IMR-90 (cell line): ENCODE measurements around the gene GLE1. TPM values are rescaled to one million over a fixed set of nuclear protein-coding genes. Genes with fewer than 3 reads are reported as not detected.
A peak's percentile ranks its signal among the peaks of the same experiment; 100 is the strongest.

ENCODE experiments used
- ATAC-seq: fragments of 200-7000 bp; cut with Tn5 transposase; 2 replicates; pipeline ENCODE4 v1.9.1; 2020; ENCODE audit warnings: low read depth, mild to moderate bottlenecking, moderate library complexity
- BruUV-seq: library from RNA; stranded (reverse); fragments of 400-500 nt; replicated peaks from 2 replicates; lab custom pipeline; 2021; lab: Mats Ljungman, UMichigan
- CTCF ChIA-PET: fragments of 300-600 bp; formaldehyde crosslinking; extraction: SDS; loops from one replicate; lab custom pipeline; 2021; ENCODE audit warnings: antibody characterized with exemption; lab: Yijun Ruan, JAX
- POLR2A ChIA-PET: fragments of 300-600 bp; sonication (Branson Sonifier 250); formaldehyde crosslinking; loops from one replicate; lab custom pipeline; 2022; ENCODE audit warnings: antibody characterized with exemption; ENCODE audit not compliant: unreplicated experiment; lab: Charles Lee
- DNase-seq: peaks from one replicate; pipeline ENCODE4 v3.0.0; 2013
- H2AFZ ChIP-seq: replicated peaks from 2 replicates; pipeline ENCODE3; 2013; ENCODE audit warnings: low read length, mild to moderate bottlenecking; ENCODE audit not compliant: poor library complexity
- H2AK5ac ChIP-seq: 2 replicates; pipeline ENCODE4 v1.6.1; 2013; ENCODE audit warnings: low read depth, low read length, inconsistent platforms
- H2AK9ac ChIP-seq: replicated peaks from 2 replicates; pipeline ENCODE3; 2013; ENCODE audit warnings: mild to moderate bottlenecking, low read depth, low read length, moderate library complexity; ENCODE audit not compliant: poor library complexity
- H2BK120ac ChIP-seq: 2 replicates; pipeline ENCODE4 v1.6.1; 2013; ENCODE audit warnings: low read depth, low read length, inconsistent platforms
- H2BK15ac ChIP-seq: 3 replicates; pipeline ENCODE4 v1.6.1; 2013; ENCODE audit warnings: low read depth, low read length, inconsistent platforms
- H2BK20ac ChIP-seq: 2 replicates; pipeline ENCODE4 v1.6.1; 2013; ENCODE audit warnings: low read depth, mild to moderate bottlenecking, inconsistent platforms, low read length, moderate library complexity
- H2BK5ac ChIP-seq: 2 replicates; pipeline ENCODE4 v1.6.1; 2013; ENCODE audit warnings: mild to moderate bottlenecking, low read depth, low read length, inconsistent platforms; ENCODE audit not compliant: poor library complexity, severe bottlenecking
- H3K14ac ChIP-seq: replicated peaks from 2 replicates; pipeline ENCODE4 v1.6.1; 2013; ENCODE audit warnings: low read depth, low read length, inconsistent platforms
- H3K18ac ChIP-seq: 2 replicates; pipeline ENCODE4 v1.6.1; 2013; ENCODE audit warnings: low read depth, low read length, control low read depth
- H3K23ac ChIP-seq: 2 replicates; pipeline ENCODE4 v1.6.1; 2013; ENCODE audit warnings: low read depth, low read length, inconsistent platforms
- H3K27ac ChIP-seq: 2 replicates; pipeline ENCODE4 v1.5.1; 2013; ENCODE audit warnings: mild to moderate bottlenecking, control low read depth, low read length; ENCODE audit not compliant: insufficient read depth
- H3K27me3 ChIP-seq: 2 replicates; pipeline ENCODE4 v1.6.1; 2013; ENCODE audit warnings: low read length; ENCODE audit not compliant: control insufficient read depth, insufficient read depth
- H3K36me3 ChIP-seq: 2 replicates; pipeline ENCODE4 v1.6.1; 2013; ENCODE audit warnings: low read length, mixed read lengths; ENCODE audit not compliant: control insufficient read depth, insufficient read depth
- H3K4ac ChIP-seq: 2 replicates; pipeline ENCODE4 v1.6.1; 2013; ENCODE audit warnings: low read depth, low read length, inconsistent platforms
- H3K4me1 ChIP-seq: 2 replicates; pipeline ENCODE4 v1.6.1; 2013; ENCODE audit warnings: low read length, mixed read lengths; ENCODE audit not compliant: control insufficient read depth, insufficient read depth
- H3K4me2 ChIP-seq: 2 replicates; pipeline ENCODE4 v1.6.1; 2013; ENCODE audit warnings: low read depth, mild to moderate bottlenecking, control low read depth, low read length, moderate library complexity
- H3K4me3 ChIP-seq: 2 replicates; pipeline ENCODE4 v1.5.1; 2013; ENCODE audit warnings: low read depth, mild to moderate bottlenecking, control low read depth, low read length, moderate library complexity; ENCODE audit not compliant: insufficient read depth
- H3K56ac ChIP-seq: 2 replicates; pipeline ENCODE4 v1.6.1; 2013; ENCODE audit warnings: low read length, inconsistent platforms; ENCODE audit not compliant: insufficient read depth; ENCODE audit errors: extremely low read depth
- H3K79me1 ChIP-seq, 2 experiments: 2 replicates each; pipeline ENCODE4 v1.6.1; 2013; ENCODE audit warnings: low read length in 2 of 2, inconsistent platforms in 1 of 2, low read depth in 1 of 2
- H3K9ac ChIP-seq: 2 replicates; pipeline ENCODE4 v1.6.1; 2013; ENCODE audit warnings: low read depth, low read length, control low read depth
- H3K9me1 ChIP-seq: 2 replicates; pipeline ENCODE4 v1.6.1; 2013; ENCODE audit warnings: low read length, inconsistent platforms; ENCODE audit not compliant: insufficient read depth
- H3K9me3 ChIP-seq: 2 replicates; pipeline ENCODE4 v1.6.1; 2013; ENCODE audit warnings: low read length; ENCODE audit not compliant: control insufficient read depth, insufficient read depth
- H4K20me1 ChIP-seq: 2 replicates; pipeline ENCODE4 v1.6.1; 2013; ENCODE audit warnings: low read length, inconsistent platforms; ENCODE audit not compliant: insufficient read depth
- H4K5ac ChIP-seq: 2 replicates; pipeline ENCODE4 v1.6.1; 2013; ENCODE audit warnings: mild to moderate bottlenecking, low read depth, low read length, control low read depth
- H4K8ac ChIP-seq, 2 experiments: 2 replicates each; pipeline ENCODE4 v1.6.1; 2013; ENCODE audit warnings: low read depth in 2 of 2, low read length in 2 of 2, control low read depth in 1 of 2, inconsistent platforms in 1 of 2
- H4K91ac ChIP-seq: 2 replicates; pipeline ENCODE4 v1.6.1; 2013; ENCODE audit warnings: low read depth, low read length, inconsistent platforms; ENCODE audit not compliant: insufficient read depth
- BHLHE40 ChIP-seq: fragments of 150-350 bp; IDR thresholded peaks from 2 replicates; pipeline ENCODE4 v1.6.1; 2016; ENCODE audit warnings: mild to moderate bottlenecking, low read depth, low read length
- CEBPB ChIP-seq: IDR thresholded peaks from 2 replicates; pipeline ENCODE4 v1.6.1; 2012; ENCODE audit warnings: low read depth, low read length, improper control_type of control experiment
- CHD1 ChIP-seq: IDR thresholded peaks from 2 replicates; pipeline ENCODE4 v1.6.1; 2012; ENCODE audit warnings: low read depth, low read length, improper control_type of control experiment
- CTCF ChIP-seq: conservative IDR thresholded peaks from 2 replicates; pipeline ENCODE4 v1.5.1; 2012; ENCODE audit warnings: mild to moderate bottlenecking, low read depth, low read length, improper control_type of control experiment
- ELK1 ChIP-seq: fragments of 150-350 bp; IDR thresholded peaks from 2 replicates; pipeline ENCODE4 v1.6.1; 2016; ENCODE audit warnings: low read depth, mild to moderate bottlenecking, low read length, moderate library complexity, borderline replicate concordance
- FOS ChIP-seq: fragments of 150-350 bp; IDR thresholded peaks from 2 replicates; pipeline ENCODE4 v1.6.1; 2016; ENCODE audit warnings: low read depth, low read length
- MAFK ChIP-seq: IDR thresholded peaks from 2 replicates; pipeline ENCODE4 v1.6.1; 2012; ENCODE audit warnings: low read depth, low read length, improper control_type of control experiment
- MAZ ChIP-seq: IDR thresholded peaks from 2 replicates; pipeline ENCODE4 v1.6.1; 2012; ENCODE audit warnings: low read depth, mild to moderate bottlenecking, low read length, improper control_type of control experiment, moderate library complexity, borderline replicate concordance
- MXI1 ChIP-seq: IDR thresholded peaks from 2 replicates; pipeline ENCODE4 v1.6.1; 2012; ENCODE audit warnings: low read depth, mild to moderate bottlenecking, low read length, moderate library complexity, borderline replicate concordance
- NFE2L2 ChIP-seq: fragments of 150-350 bp; IDR thresholded peaks from 2 replicates; pipeline ENCODE4 v1.6.1; 2016; ENCODE audit warnings: low read depth, mild to moderate bottlenecking, low read length
- POLR2A ChIP-seq: IDR thresholded peaks from 2 replicates; pipeline ENCODE4 v1.6.1; 2012; ENCODE audit warnings: mild to moderate bottlenecking, low read depth, low read length
- RAD21 ChIP-seq: IDR thresholded peaks from 2 replicates; pipeline ENCODE4 v1.6.1; 2012; ENCODE audit warnings: low read length, improper control_type of control experiment
- RCOR1 ChIP-seq: IDR thresholded peaks from 2 replicates; pipeline ENCODE4 v1.6.1; 2012; ENCODE audit warnings: mild to moderate bottlenecking, low read length, improper control_type of control experiment; ENCODE audit not compliant: insufficient replicate concordance
- RFX5 ChIP-seq: IDR thresholded peaks from 2 replicates; pipeline ENCODE4 v1.8.0; 2012; ENCODE audit warnings: low read depth, mild to moderate bottlenecking, low read length, moderate library complexity
- SMC3 ChIP-seq: fragments of 150-350 bp; IDR thresholded peaks from 2 replicates; pipeline ENCODE4 v1.6.1; 2016; ENCODE audit warnings: low read depth, mild to moderate bottlenecking, antibody characterized with exemption, low read length, moderate library complexity
- USF2 ChIP-seq: fragments of 150-350 bp; IDR thresholded peaks from 2 replicates; pipeline ENCODE4 v1.6.1; 2017; ENCODE audit warnings: mild to moderate bottlenecking, antibody characterized with exemption, low read length, low read depth
- WGBS, 2 experiments: methylation state at CpG; one replicate each; pipeline versions ENCODE4 v1.1.5 to v1.1.7; 2013; ENCODE audit warnings: missing lambda C conversion rate in 2 of 2; ENCODE audit not compliant: insufficient read length in 1 of 2; ENCODE audit errors: extremely low coverage in 2 of 2; 5-methylcytosine and 5-hydroxymethylcytosine counted together
- dilution Hi-C: fragments of 300-500 bp; cut with HindIII; formaldehyde crosslinking; loops from one replicate; pipeline ENCODE4 v1.14.3; 2018; ENCODE audit warnings: low sequenced_read_pairs; ENCODE audit not compliant: unreplicated experiment
- in situ Hi-C: fragments of 300-500 bp; cut with MboI; formaldehyde crosslinking; loops from 3 replicates; pipeline ENCODE4 v1.14.3; 2019; ENCODE audit warnings: low sequenced_read_pairs, inconsistent platforms, mixed read lengths
- intact Hi-C: fragments of 100-400 bp; cut with micrococcal nuclease; formaldehyde crosslinking; loops from 2 replicates; pipeline ENCODE4 v1.10.0; 2022
- polyA plus RNA-seq, 3 experiments: library from polyadenylated mRNA; depleted of rRNA; stranded (reverse); fragments of >200 nt; gene quantifications; 2 replicates each; pipeline ENCODE4 v1.2.3, GENCODE V29; 2012; ENCODE audit warnings: low replicate concordance in 1 of 3
- total RNA-seq: library from RNA; depleted of rRNA; stranded (reverse); fragments of >200 nt; gene quantifications from 2 replicates; pipeline ENCODE4 v1.2.3, GENCODE V29; 2012

GLE1 gene
- total and polyA plus RNA-seq, 2 of the 4 experiments (the other 2 are of a cell fraction): 14.3 to 39.4 TPM

DNA sequence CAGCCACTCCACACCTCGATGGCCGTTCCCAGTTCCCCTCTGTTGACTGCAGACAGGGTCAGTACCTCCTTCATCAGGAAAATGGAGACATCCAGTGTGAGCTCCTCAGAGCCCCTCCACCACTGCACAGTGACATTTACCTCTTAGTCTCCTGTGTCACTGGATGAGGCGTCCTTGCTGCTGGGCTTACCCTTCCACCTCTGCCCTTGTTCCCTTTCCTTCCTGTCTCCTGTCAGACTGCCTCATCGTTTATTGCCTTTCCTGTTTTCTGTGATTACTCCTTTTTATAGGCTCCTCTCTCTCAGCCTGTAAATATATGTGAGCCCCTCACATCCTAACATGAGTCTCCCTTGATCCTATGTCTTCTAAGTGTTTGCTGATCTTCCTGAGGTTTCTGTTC, 24.7 kb downstream of the GLE1 start:
- DNase-seq: no peak
- POLR2A ChIA-PET: interaction anchor here (1.0 kb wide), 1 partner anchor 21 kb away, joined by 6 read pairs; no protein-coding TSS in a partner anchor

More for the DNA sequence above, 24.7 kb downstream of the GLE1 start:
- Histone ChIP-seq H2AFZ (no peak overlapping the region), H3K14ac (0 out of 2 replicates have a peak overlapping the region, but pooled peaks have one; percentile 12), H4K91ac (no peak overlapping the region; the same call in 1 of the 2 replicates), H3K36me3 (peaks cover 45% of the 10 kb centered on the region), H2BK120ac (no peak overlapping the region; the same call in 1 of the 2 replicates), H2BK20ac (no peak overlapping the region), H3K27ac (no peak overlapping the region), H2BK5ac (no peak overlapping the region), H3K23ac (no peak overlapping the region; the same call in 1 of the 2 replicates), H2AK9ac (no peak overlapping the region), H2BK15ac (no peak overlapping the region), H3K18ac (no peak overlapping the region), H3K27me3 (no peaks in the 10 kb centered on the region), H3K79me1 (peaks cover 3 to 5% of the 10 kb centered on the region in 2 experiments; a peak in 1 of 4 replicates), H3K4me3 (no peak overlapping the region), H3K4me2 (no peak overlapping the region), H3K56ac (no peak overlapping the region), H3K4me1 (no peaks in the 10 kb centered on the region), H3K4ac (no peak overlapping the region), H2AK5ac (no peak overlapping the region; the same call in 1 of the 2 replicates), H4K20me1 (no peaks in the 10 kb centered on the region), H4K5ac (no peak overlapping the region), H3K9ac (no peak overlapping the region), H3K9me3 (no peaks in the 10 kb centered on the region), H4K8ac (no peak overlapping the region), H3K9me1 (peaks cover 5% of the 10 kb centered on the region; the same call in 1 of the 2 replicates)
- ATAC-seq: no peak
- intact Hi-C loops: no loop called here
- in situ Hi-C loops: no loop called here
- CTCF ChIA-PET: interaction anchor here (1.0 kb wide), 1 partner anchor 14 kb away, joined by 3 read pairs; no protein-coding TSS in a partner anchor
- BruUV-seq: no TSS peak
- dilution Hi-C loops: no loop called here
- WGBS, 2 experiments: 88% methylated on average over 4 of the region's 4 CpGs; no CpG with 5 or more reads in 1 of the 2 experiments
- no peak for TF ChIP-seq MAZ
- TF ChIP-seq ELK1: no peak
- TF ChIP-seq NFE2L2: no peak
- no peak for TF ChIP-seq FOS
- no peak for TF ChIP-seq RAD21
- TF ChIP-seq USF2: no peak
- no peak for TF ChIP-seq RCOR1
- no peak for TF ChIP-seq POLR2A
- TF ChIP-seq CEBPB: no peak
- TF ChIP-seq MAFK: no peak
- TF ChIP-seq RFX5: no peak
- TF ChIP-seq CHD1: no peak
- no peak for TF ChIP-seq CTCF
- TF ChIP-seq MXI1: no peak
- no peak for TF ChIP-seq BHLHE40
- TF ChIP-seq SMC3: no peak
